ENCODE measurements around the gene ARL15. TPM values are rescaled to one million over a fixed set of nuclear protein-coding genes. Genes with fewer than 3 reads are reported as not detected.

Gene ARL15
- total and polyA plus RNA-seq, 2 of the 4 experiments (the other 2 are of a cell fraction) = 7.3 to 19.2 TPM

GRCh38 chr5:53928641-53929040 lies 381.7 kb downstream of the ARL15 start:
- ChIA-PET CTCF (interaction anchor here (0.6 kb wide), 1 partner anchor 276 kb away, joined by 5 read pairs; no protein-coding TSS in a partner anchor), POLR2A (ENCODE audit: unreplicated experiment) (no interaction called here)
- Histone ChIP-seq H3K9me1 (ENCODE audit: insufficient read depth, low read length) (no peaks in the 10 kb centered on the region), H3K4me2 (ENCODE audit: low read depth, low read length) (no peak overlapping the region), H2AFZ (replicated peaks; ENCODE audit: low read length, poor library complexity) (no peak overlapping the region), H3K79me1 (ENCODE audit: low read depth in 1 of 2, low read length in 2 of 2) (no peaks in the 10 kb centered on the region), H4K8ac (ENCODE audit: low read depth in 2 of 2, low read length in 2 of 2) (no peak overlapping the region), H2BK120ac (ENCODE audit: low read depth, low read length) (no peak overlapping the region), H2BK20ac (ENCODE audit: low read depth, low read length) (no peak overlapping the region), H3K9me3 (ENCODE audit: control insufficient read depth, insufficient read depth, low read length) (no peaks in the 10 kb centered on the region), H2BK15ac (ENCODE audit: low read depth, low read length) (no peak overlapping the region), H3K4ac (ENCODE audit: low read depth, low read length) (no peak overlapping the region), H3K56ac (ENCODE audit: extremely low read depth, insufficient read depth, low read length) (no peak overlapping the region), H2BK5ac (ENCODE audit: low read depth, low read length, poor library complexity, severe bottlenecking) (no peak overlapping the region), H3K23ac (ENCODE audit: low read depth, low read length) (no peak overlapping the region), H3K18ac (ENCODE audit: low read depth, low read length) (no peak overlapping the region), H3K27me3 (ENCODE audit: control insufficient read depth, insufficient read depth, low read length) (no peaks in the 10 kb centered on the region), H3K9ac (ENCODE audit: low read depth, low read length) (no peak overlapping the region), H3K27ac (ENCODE audit: insufficient read depth, low read length) (no peak overlapping the region), H4K5ac (ENCODE audit: low read depth, low read length) (no peak overlapping the region), H3K4me1 (ENCODE audit: control insufficient read depth, insufficient read depth, low read length) (peaks cover 5% of the 10 kb centered on the region), H3K36me3 (ENCODE audit: control insufficient read depth, insufficient read depth, low read length) (no peaks in the 10 kb centered on the region), H4K20me1 (ENCODE audit: insufficient read depth, low read length) (no peaks in the 10 kb centered on the region), H3K14ac (replicated peaks; ENCODE audit: low read depth, low read length) (no peak overlapping the region), H2AK5ac (ENCODE audit: low read depth, low read length) (no peak overlapping the region), H4K91ac (ENCODE audit: insufficient read depth, low read depth, low read length) (no peak overlapping the region), H3K4me3 (ENCODE audit: insufficient read depth, low read depth, low read length) (no peak overlapping the region), H2AK9ac (replicated peaks; ENCODE audit: low read depth, low read length, poor library complexity) (no peak overlapping the region)
- in situ Hi-C loops (cut with MboI; ENCODE audit: low sequenced_read_pairs) = no loop called here
- no TSS peak for BruUV-seq (replicated peaks)
- TF ChIP-seq MAZ (IDR thresholded peaks at IDR 0.05; ENCODE audit: borderline replicate concordance, low read depth, low read length) (no peak), CTCF (conservative IDR thresholded peaks at IDR 0.05; ENCODE audit: low read depth, low read length) (no peak), MXI1 (IDR thresholded peaks at IDR 0.05; ENCODE audit: borderline replicate concordance, low read depth, low read length) (no peak), BHLHE40 (IDR thresholded peaks at IDR 0.05; ENCODE audit: low read depth, low read length) (no peak)
- ATAC-seq (ENCODE audit: low read depth) (no peak), DNase-seq (no peak)
- dilution Hi-C loops (cut with HindIII; ENCODE audit: low sequenced_read_pairs, unreplicated experiment) = no loop called here
- intact Hi-C loops (cut with micrococcal nuclease) = no loop called here
- WGBS, 2 experiments (ENCODE audit: extremely low coverage in 2 of 2, insufficient read length in 1 of 2) = 100% methylated on average over 1 of the region's 6 CpGs; no CpG with 5 or more reads in 1 of the 2 experiments
